Measurements from ENCODE around the gene MNT. TPM values are rescaled to one million over a fixed set of nuclear protein-coding genes. Genes with fewer than 3 reads are reported as not detected.

The MNT gene
- polyA plus RNA-seq, 1 donor (not counting 4 experiments of a cell fraction or from before 2014, with no cell fraction given), result 2.0 TPM

GRCh38 chr17:2405247-2405926, 4.5 kb upstream of the MNT start:
- FAIRE-seq (peak; percentile 100), DNase-seq (ENCODE audit: low read depth, low spot score) (no peak)
- no peaks in the 10 kb centered on the region for H4K20me1 ChIP-seq (ENCODE audit: control insufficient read depth, extremely low read depth, insufficient read depth, low read length)
- no peaks in the 10 kb centered on the region for H3K36me3 ChIP-seq (ENCODE audit: control insufficient read depth in 2 of 2, extremely low read depth in 1 of 2, insufficient read depth in 2 of 2, low read length in 2 of 2)
- H3K27me3 ChIP-seq (ENCODE audit: control insufficient read depth, extremely low read depth, insufficient read depth, low read length), result no peaks in the 10 kb centered on the region
- H3K4me2 ChIP-seq (ENCODE audit: control insufficient read depth, extremely low read depth, insufficient read depth, low read depth, low read length), result peak overlapping the region; percentile 68
- H2AFZ ChIP-seq (ENCODE audit: control insufficient read depth, low read length), result no peak overlapping the region
- no peak for TF ChIP-seq CTCF (optimal IDR thresholded peaks at IDR 0.05 in 1 of 3, IDR thresholded peaks at IDR 0.05 in 1 of 3, conservative IDR thresholded peaks at IDR 0.05 in 1 of 3; ENCODE audit: extremely low read depth in 1 of 3, insufficient read depth in 2 of 3, low read length in 3 of 3)
- no peak for TF ChIP-seq EZH2 (IDR thresholded peaks at IDR 0.05; ENCODE audit: low read length)
- peak overlapping the region in 2 of 3 experiments; percentile 29 to 31 for H3K4me3 ChIP-seq (ENCODE audit: control insufficient read depth in 2 of 3, extremely low read depth in 1 of 3, insufficient read depth in 2 of 3, low read depth in 1 of 3, low read length in 3 of 3)
- dilution Hi-C loops (cut with MboI; ENCODE audit: extremely low pct_ligation_motif_present, low sequenced_read_pairs), result no loop called here
- H3K9me3 ChIP-seq (ENCODE audit: control insufficient read depth, low read depth, low read length), result no peaks in the 10 kb centered on the region
- no peaks in the 10 kb centered on the region for H3K79me2 ChIP-seq (ENCODE audit: control insufficient read depth, insufficient read depth, low read length)
- peak overlapping the region; percentile 97 for H3K27ac ChIP-seq (ENCODE audit: control insufficient read depth, insufficient read depth, low read length)
- H3K4me1 ChIP-seq (ENCODE audit: control insufficient read depth, extremely low read depth, insufficient read depth, low read length), result peaks cover 50% of the 10 kb centered on the region
- peak overlapping the region; percentile 77 for H3K9ac ChIP-seq (ENCODE audit: control insufficient read depth, extremely low read depth, insufficient read depth, low read length)
- no peaks in the 10 kb centered on the region for H3K9me1 ChIP-seq (ENCODE audit: control insufficient read depth, extremely low read depth, insufficient read depth, low read length)

DNA sequence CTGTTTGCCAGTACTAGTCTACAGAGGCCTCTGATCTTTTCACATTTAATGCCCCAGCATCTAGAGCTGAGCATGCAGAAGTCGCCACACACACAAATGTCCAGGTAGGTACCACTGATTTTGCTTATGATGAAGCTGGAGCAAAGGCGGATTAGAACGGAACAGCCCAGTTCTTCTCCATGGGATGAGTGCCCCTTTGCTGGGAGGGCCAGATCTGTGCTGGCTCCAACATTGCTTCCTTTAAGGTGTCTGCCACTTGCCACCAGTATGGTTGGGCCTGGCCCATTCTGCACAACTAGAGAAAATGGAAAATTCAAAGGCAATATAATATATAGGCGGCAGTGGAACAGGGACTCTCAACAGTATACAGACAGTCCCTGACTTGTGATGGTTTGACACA, 2.2 kb upstream of the MNT start:
- FAIRE-seq (no peak), DNase-seq (ENCODE audit: low read depth, low spot score) (no peak)
- H3K27me3 ChIP-seq (ENCODE audit: control insufficient read depth, extremely low read depth, insufficient read depth, low read length), result no peaks in the 10 kb centered on the region
- H3K27ac ChIP-seq (ENCODE audit: control insufficient read depth, insufficient read depth, low read length), result peak overlapping the region; percentile 87
- no peak overlapping the region for H2AFZ ChIP-seq (ENCODE audit: control insufficient read depth, low read length)
- TF ChIP-seq CTCF (optimal IDR thresholded peaks at IDR 0.05 in 1 of 3, IDR thresholded peaks at IDR 0.05 in 1 of 3, conservative IDR thresholded peaks at IDR 0.05 in 1 of 3; ENCODE audit: extremely low read depth in 1 of 3, insufficient read depth in 2 of 3, low read length in 3 of 3) (no peak), EZH2 (IDR thresholded peaks at IDR 0.05; ENCODE audit: low read length) (no peak)
- no peaks in the 10 kb centered on the region for H3K9me3 ChIP-seq (ENCODE audit: control insufficient read depth, low read depth, low read length)
- no peaks in the 10 kb centered on the region for H3K36me3 ChIP-seq (ENCODE audit: control insufficient read depth in 2 of 2, extremely low read depth in 1 of 2, insufficient read depth in 2 of 2, low read length in 2 of 2)
- H3K9me1 ChIP-seq (ENCODE audit: control insufficient read depth, extremely low read depth, insufficient read depth, low read length), result no peaks in the 10 kb centered on the region
- dilution Hi-C loops (cut with MboI; ENCODE audit: extremely low pct_ligation_motif_present, low sequenced_read_pairs), result no loop called here
- H3K79me2 ChIP-seq (ENCODE audit: control insufficient read depth, insufficient read depth, low read length), result peaks cover 9% of the 10 kb centered on the region
- H3K4me1 ChIP-seq (ENCODE audit: control insufficient read depth, extremely low read depth, insufficient read depth, low read length), result peaks cover 57% of the 10 kb centered on the region
- H3K4me3 ChIP-seq (ENCODE audit: control insufficient read depth in 2 of 3, extremely low read depth in 1 of 3, insufficient read depth in 2 of 3, low read depth in 1 of 3, low read length in 3 of 3), result no peak overlapping the region
- peak overlapping the region; percentile 92 for H3K4me2 ChIP-seq (ENCODE audit: control insufficient read depth, extremely low read depth, insufficient read depth, low read depth, low read length)
- no peaks in the 10 kb centered on the region for H4K20me1 ChIP-seq (ENCODE audit: control insufficient read depth, extremely low read depth, insufficient read depth, low read length)
- H3K9ac ChIP-seq (ENCODE audit: control insufficient read depth, extremely low read depth, insufficient read depth, low read length), result peak overlapping the region; percentile 83

Data from keratinocyte (primary cell).